Calu3 (cell line): ENCODE results near the gene ANKRD62. TPM values are rescaled to one million over a fixed set of nuclear protein-coding genes. Genes with fewer than 3 reads are reported as not detected.
"Not testable (repeated sequence)": the region's sequence is repeated elsewhere in the genome, so short reads cannot be mapped to it uniquely, and the experiment has no call there.

ENCODE experiments used
- BruUV-seq: library from RNA; stranded (reverse); fragments of 400-500 nt; replicated peaks from 2 replicates; lab custom pipeline; 2021; lab: Mats Ljungman, UMichigan
- CTCF ChIA-PET: fragments of 300-600 bp; sonication (Branson Sonifier 250); formaldehyde crosslinking; loops from one replicate; lab custom pipeline; 2022; ENCODE audit warnings: antibody characterized with exemption; lab: Charles Lee
- DNase-seq: peaks from one replicate; pipeline ENCODE4 v3.0.0; 2022
- H3K27ac Mint-ChIP-seq: one replicate; pipeline ENCODE4 v1.8.0; 2022; ENCODE audit warnings: mixed read lengths; ENCODE audit not compliant: unreplicated experiment
- H3K27me3 Mint-ChIP-seq: one replicate; pipeline ENCODE4 v1.8.0; 2022; ENCODE audit warnings: mixed read lengths; ENCODE audit not compliant: unreplicated experiment
- H3K36me3 Mint-ChIP-seq: one replicate; pipeline ENCODE4 v1.8.0; 2022; ENCODE audit warnings: mild to moderate bottlenecking, moderate library complexity, mixed read lengths; ENCODE audit not compliant: insufficient read depth, unreplicated experiment
- H3K4me1 Mint-ChIP-seq: one replicate; pipeline ENCODE4 v1.8.0; 2022; ENCODE audit warnings: mild to moderate bottlenecking, low read depth, mixed read lengths; ENCODE audit not compliant: unreplicated experiment
- H3K4me3 Mint-ChIP-seq: one replicate; pipeline ENCODE4 v1.8.0; 2022; ENCODE audit warnings: mild to moderate bottlenecking, low read depth, moderate library complexity, mixed read lengths; ENCODE audit not compliant: unreplicated experiment
- H3K9me3 Mint-ChIP-seq: one replicate; pipeline ENCODE4 v1.8.0; 2022; ENCODE audit warnings: low read depth, mixed read lengths; ENCODE audit not compliant: unreplicated experiment
- CTCF ChIP-seq: fragments of 200-600 bp; IDR thresholded peaks from one replicate; pipeline ENCODE4 v1.8.0; 2022; ENCODE audit warnings: antibody characterized with exemption; ENCODE audit not compliant: unreplicated experiment
- intact Hi-C: fragments of 100-400 bp; cut with micrococcal nuclease; formaldehyde crosslinking; loops from one replicate; pipeline ENCODE4 v1.10.0; 2022; ENCODE audit not compliant: unreplicated experiment
- total RNA-seq: library from RNA; stranded (reverse); gene quantifications from 2 replicates; pipeline ENCODE4 v1.2.3, GENCODE V29; 2022

Gene ANKRD62
- total RNA-seq, 1 experiment from 2014 or later: not detected

GRCh38 chr18:12138831-12139230 is 45.2 kb downstream of the ANKRD62 start:
- intact Hi-C loops, CTCF ChIA-PET, H3K9me3 Mint-ChIP-seq, H3K4me3 Mint-ChIP-seq, DNase-seq, H3K36me3 Mint-ChIP-seq, H3K4me1 Mint-ChIP-seq, H3K27ac Mint-ChIP-seq, BruUV-seq: not testable (repeated sequence)
- H3K27me3 Mint-ChIP-seq: peaks cover 34% of the 10 kb centered on the region

GRCh38 chr18:12140866-12141265 is 47.2 kb downstream of the ANKRD62 start:
- H3K9me3 Mint-ChIP-seq, intact Hi-C loops, CTCF ChIA-PET, H3K36me3 Mint-ChIP-seq, BruUV-seq, DNase-seq, H3K4me3 Mint-ChIP-seq, H3K27ac Mint-ChIP-seq, H3K4me1 Mint-ChIP-seq: not testable (repeated sequence)
- peaks cover 34% of the 10 kb centered on the region for H3K27me3 Mint-ChIP-seq

- H3K4me3 Mint-ChIP-seq, H3K27ac Mint-ChIP-seq, H3K36me3 Mint-ChIP-seq, H3K4me1 Mint-ChIP-seq, intact Hi-C loops, H3K9me3 Mint-ChIP-seq, DNase-seq, BruUV-seq, CTCF ChIA-PET: not testable (repeated sequence)
- H3K27me3 Mint-ChIP-seq: peaks cover 34% of the 10 kb centered on the region
Observed at GRCh38 chr18:12141778-12142177, 48.1 kb downstream of the ANKRD62 start.

GRCh38 chr18:12149431-12149830 is 55.8 kb downstream of the ANKRD62 start:
- H3K4me1 Mint-ChIP-seq, DNase-seq, H3K27ac Mint-ChIP-seq, BruUV-seq, H3K4me3 Mint-ChIP-seq, H3K36me3 Mint-ChIP-seq, intact Hi-C loops, CTCF ChIA-PET, H3K9me3 Mint-ChIP-seq: not testable (repeated sequence)
- H3K27me3 Mint-ChIP-seq: peaks cover 50% of the 10 kb centered on the region

GRCh38 chr18:12154361-12154760 is 60.7 kb downstream of the ANKRD62 start:
- CTCF ChIA-PET: interaction anchor here (0.6 kb wide), 1 partner anchor 87 kb away, joined by 5 read pairs; no protein-coding TSS in a partner anchor
- no peak overlapping the region for H3K27ac Mint-ChIP-seq
- no peak for TF ChIP-seq CTCF
- H3K4me3 Mint-ChIP-seq: no peak overlapping the region
- H3K4me1 Mint-ChIP-seq: no peaks in the 10 kb centered on the region
- H3K36me3 Mint-ChIP-seq: no peaks in the 10 kb centered on the region
- H3K9me3 Mint-ChIP-seq: no peaks in the 10 kb centered on the region
- BruUV-seq: no TSS peak
- intact Hi-C loops: no loop called here
- DNase-seq: no peak
- peaks cover 82% of the 10 kb centered on the region for H3K27me3 Mint-ChIP-seq

- CTCF ChIA-PET: interaction anchor here (0.6 kb wide), 1 partner anchor 104 kb away, joined by 3 read pairs; no protein-coding TSS in a partner anchor
Observed at GRCh38 chr18:12155996-12156395, 62.4 kb downstream of the ANKRD62 start.

More at GRCh38 chr18:12155996-12156395, 62.4 kb downstream of the ANKRD62 start:
- no peak overlapping the region for H3K4me3 Mint-ChIP-seq
- DNase-seq: no peak
- no peaks in the 10 kb centered on the region for H3K9me3 Mint-ChIP-seq
- H3K4me1 Mint-ChIP-seq: no peaks in the 10 kb centered on the region
- H3K36me3 Mint-ChIP-seq: no peaks in the 10 kb centered on the region
- no peak for TF ChIP-seq CTCF
- peaks cover 79% of the 10 kb centered on the region for H3K27me3 Mint-ChIP-seq
- intact Hi-C loops: no loop called here
- BruUV-seq: no TSS peak
- H3K27ac Mint-ChIP-seq: no peak overlapping the region
